GM23338 (cell line): Measurements from ENCODE around the gene XYLT1. TPM values are rescaled to one million over a fixed set of nuclear protein-coding genes. Genes with fewer than 3 reads are reported as not detected.

ENCODE experiments used
- ATAC-seq: fragments of 200-7000 bp; cut with Tn5 transposase; 3 replicates; pipeline ENCODE4 v1.9.1; 2020
- DNase-seq: peaks from one replicate; pipeline ENCODE4 v3.0.0-alpha.2; 2015; ENCODE audit warnings: low spot score
- H2AFZ ChIP-seq: fragments of 200-600 bp; sonication (generic); 2 replicates; pipeline ENCODE4 v1.8.0; 2016; ENCODE audit warnings: antibody characterized with exemption, mild to moderate bottlenecking, moderate library complexity
- H3F3A ChIP-seq: fragments of 200-600 bp; sonication (generic); replicated peaks from 2 replicates; pipeline ENCODE4 v1.8.0; 2017; ENCODE audit warnings: antibody characterized with exemption, mixed run types, low read depth
- H3K27ac ChIP-seq: fragments of 200-600 bp; sonication (generic); 2 replicates; pipeline ENCODE4 v1.6.1; 2016; ENCODE audit warnings: low read depth
- H3K27me3 ChIP-seq: fragments of 200-600 bp; sonication (generic); 2 replicates; pipeline ENCODE4 v1.8.0; 2016; ENCODE audit warnings: mild to moderate bottlenecking, mixed run types, moderate library complexity; ENCODE audit not compliant: insufficient read depth
- H3K36me3 ChIP-seq: fragments of 200-600 bp; sonication (generic); 2 replicates; pipeline ENCODE4 v1.8.0; 2016; ENCODE audit warnings: mild to moderate bottlenecking; ENCODE audit not compliant: insufficient read depth
- H3K4me1 ChIP-seq: fragments of 200-600 bp; sonication (generic); 2 replicates; pipeline ENCODE4 v1.8.0; 2016; ENCODE audit warnings: mild to moderate bottlenecking, moderate library complexity; ENCODE audit not compliant: insufficient read depth
- H3K4me2 ChIP-seq: fragments of 200-600 bp; sonication (generic); 2 replicates; pipeline ENCODE4 v1.7.1; 2017; ENCODE audit warnings: mixed run types
- H3K4me3 ChIP-seq: fragments of 200-600 bp; sonication (generic); 2 replicates; pipeline ENCODE4 v1.6.1; 2016; ENCODE audit warnings: mixed run types
- H3K79me2 ChIP-seq: fragments of 200-600 bp; sonication (generic); replicated peaks from 2 replicates; pipeline ENCODE4 v1.8.0; 2017; ENCODE audit warnings: mild to moderate bottlenecking; ENCODE audit not compliant: insufficient read depth
- H3K9me2 ChIP-seq: fragments of 200-600 bp; sonication (generic); 2 replicates; pipeline ENCODE4 v1.8.0; 2017; ENCODE audit not compliant: insufficient read depth
- H4K20me1 ChIP-seq: fragments of 200-600 bp; sonication (generic); replicated peaks from 2 replicates; pipeline ENCODE4 v1.8.0; 2017; ENCODE audit warnings: mild to moderate bottlenecking; ENCODE audit not compliant: insufficient read depth
- H3K27ac Mint-ChIP-seq: 2 replicates; pipeline ENCODE4 v1.8.0; 2020; ENCODE audit warnings: inconsistent platforms, mild to moderate bottlenecking, moderate library complexity, mixed read lengths
- H3K27me3 Mint-ChIP-seq: 3 replicates; pipeline ENCODE4 v1.8.0; 2022; ENCODE audit warnings: low read depth, mild to moderate bottlenecking, moderate library complexity, mixed read lengths, inconsistent platforms; ENCODE audit not compliant: insufficient read depth, poor library complexity
- H3K36me3 Mint-ChIP-seq: 3 replicates; pipeline ENCODE4 v1.8.0; 2021; ENCODE audit warnings: low read depth, mild to moderate bottlenecking, inconsistent platforms, moderate library complexity, mixed read lengths
- H3K4me1 Mint-ChIP-seq: 3 replicates; pipeline ENCODE4 v1.8.0; 2020; ENCODE audit warnings: mild to moderate bottlenecking, inconsistent platforms, mixed read lengths
- H3K4me3 Mint-ChIP-seq: 3 replicates; pipeline ENCODE4 v1.8.0; 2021; ENCODE audit warnings: moderate library complexity, mild to moderate bottlenecking, inconsistent platforms, mixed read lengths
- H3K9me3 Mint-ChIP-seq: 3 replicates; pipeline ENCODE4 v1.8.0; 2020; ENCODE audit warnings: moderate library complexity, mild to moderate bottlenecking, inconsistent platforms, mixed read lengths
- CREB1 ChIP-seq: fragments of 250-450 bp; sonication (Bioruptor Pico); IDR thresholded peaks from 2 replicates; pipeline ENCODE4 v1.5.0; 2020; ENCODE audit warnings: low read depth, mild to moderate bottlenecking, moderate library complexity
- ETS1 ChIP-seq: IDR thresholded peaks from 2 replicates; pipeline ENCODE4 v1.6.1; 2016; ENCODE audit warnings: antibody characterized with exemption
- EZH2 ChIP-seq: fragments of 200-600 bp; sonication (generic); IDR thresholded peaks from one replicate; pipeline ENCODE4 v1.8.0; 2017; ENCODE audit warnings: antibody characterized with exemption, mild to moderate bottlenecking, low read depth; ENCODE audit not compliant: unreplicated experiment
- EZH2phosphoT487 ChIP-seq: fragments of 200-600 bp; sonication (generic); IDR thresholded peaks from one replicate; pipeline ENCODE4 v1.8.1; 2018; ENCODE audit warnings: antibody characterized with exemption; ENCODE audit not compliant: unreplicated experiment
- JUNB ChIP-seq: IDR thresholded peaks from one replicate; pipeline ENCODE4 v1.6.1; 2016; ENCODE audit warnings: antibody characterized with exemption; ENCODE audit not compliant: unreplicated experiment
- NANOG ChIP-seq: IDR thresholded peaks from 2 replicates; pipeline ENCODE4 v1.6.1; 2016; ENCODE audit warnings: antibody characterized with exemption, borderline replicate concordance
- POLR2AphosphoS5 ChIP-seq: IDR thresholded peaks from 2 replicates; pipeline ENCODE4 v1.6.1; 2016; ENCODE audit warnings: antibody characterized with exemption, low read depth
- STAT1 ChIP-seq: IDR thresholded peaks from one replicate; pipeline ENCODE4 v1.6.1; 2016; ENCODE audit warnings: antibody characterized with exemption; ENCODE audit not compliant: unreplicated experiment
- ZNF114 ChIP-seq: fragments of 250-450 bp; sonication (Bioruptor Pico); IDR thresholded peaks from 2 replicates; pipeline ENCODE4 v1.5.0; 2020; ENCODE audit warnings: mild to moderate bottlenecking, moderate library complexity
- ZNF331 ChIP-seq: fragments of 250-450 bp; sonication (Bioruptor Pico); IDR thresholded peaks from 2 replicates; pipeline ENCODE4 v1.5.0; 2020; ENCODE audit warnings: low read depth, mild to moderate bottlenecking, moderate library complexity
- ZNF462 ChIP-seq: fragments of 250-450 bp; sonication (Bioruptor Pico); IDR thresholded peaks from 2 replicates; pipeline ENCODE4 v1.5.0; 2020; ENCODE audit warnings: mild to moderate bottlenecking, moderate library complexity
- polyA plus RNA-seq: library from polyadenylated mRNA; unstranded; fragments of >200 nt; fragmentation: Nextera tagmentation; extraction: Ambion mirVana; gene quantifications from 2 replicates; pipeline ENCODE4 v1.2.1, GENCODE V29; 2016
- total RNA-seq: library from RNA; depleted of rRNA; stranded (reverse); fragments of >200 nt; shearing (Covaris generic); gene quantifications from 2 replicates; pipeline ENCODE4 v1.2.3, GENCODE V29; 2014
- TF ChIP-seq, protein P1 (sequence below), 2 experiments: fragments of 200-600 bp in 1 of 2; sonication (generic) in 1 of 2; conservative IDR thresholded peaks; 2 replicates each; pipeline versions ENCODE4 v1.5.1 to v1.6.1; 2016 to 2017; ENCODE audit warnings: antibody characterized with exemption in 2 of 2, low read depth in 2 of 2, mild to moderate bottlenecking in 2 of 2, moderate library complexity in 1 of 2
- TF ChIP-seq, protein P2 (sequence below): IDR thresholded peaks from one replicate; pipeline ENCODE4 v1.6.1; 2018; ENCODE audit warnings: antibody characterized with exemption; ENCODE audit not compliant: unreplicated experiment

XYLT1 gene
- total and polyA plus RNA-seq, 2 experiments from 2014 or later = 3.5 to 24.7 TPM

DNA sequence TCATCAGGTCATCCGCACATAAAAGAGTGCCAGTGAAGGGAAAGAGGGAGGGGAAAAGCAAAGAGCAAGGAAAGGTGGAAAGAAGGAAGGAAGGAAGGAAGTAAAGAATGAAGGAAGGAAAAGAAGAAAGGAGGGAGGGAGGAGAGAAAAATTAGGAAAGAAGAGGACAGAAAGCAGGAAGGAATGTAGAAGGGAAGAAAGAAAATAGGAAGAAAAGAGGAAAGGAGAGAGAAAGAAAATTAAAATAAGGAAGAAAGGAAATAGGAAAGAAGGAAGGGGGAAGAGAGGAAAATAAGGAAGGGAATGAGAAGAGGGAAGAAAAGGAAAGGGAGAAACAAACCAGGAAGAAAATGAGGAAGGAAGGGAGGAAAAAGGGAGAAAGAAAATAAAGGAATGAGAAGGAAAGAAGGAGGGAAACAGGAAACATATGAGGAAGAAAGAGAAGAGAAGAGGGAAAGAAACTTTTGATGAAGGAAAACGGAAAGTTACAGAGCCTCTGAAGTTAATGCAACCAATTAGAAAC is 212.6 kb downstream of the XYLT1 start:
- H3K79me2 ChIP-seq = no peaks in the 10 kb centered on the region
- H3K27ac Mint-ChIP-seq = no peak overlapping the region
- no peaks in the 10 kb centered on the region; the same call in 1 of the 2 replicates for H4K20me1 ChIP-seq

More for the DNA sequence above, 212.6 kb downstream of the XYLT1 start:
- H3K36me3 ChIP-seq = no peaks in the 10 kb centered on the region
- no peaks in the 10 kb centered on the region for H3K9me2 ChIP-seq
- no peaks in the 10 kb centered on the region for H3F3A ChIP-seq
- DNase-seq = no peak
- no peak overlapping the region for H3K4me2 ChIP-seq
- no peak overlapping the region for H2AFZ ChIP-seq
- no peaks in the 10 kb centered on the region for H3K27me3 ChIP-seq
- Mint-ChIP-seq H3K4me1 (peaks cover 8% of the 10 kb centered on the region; the same call in 2 of the 3 replicates), H3K4me3 (no peak overlapping the region), H3K9me3 (no peaks in the 10 kb centered on the region), H3K36me3 (no peaks in the 10 kb centered on the region), H3K27me3 (peaks cover 3% of the 10 kb centered on the region)
- H3K4me1 ChIP-seq = no peaks in the 10 kb centered on the region
- TF ChIP-seq JUNB = no peak
- TF ChIP-seq CREB1 = no peak
- TF ChIP-seq, protein P1, sequence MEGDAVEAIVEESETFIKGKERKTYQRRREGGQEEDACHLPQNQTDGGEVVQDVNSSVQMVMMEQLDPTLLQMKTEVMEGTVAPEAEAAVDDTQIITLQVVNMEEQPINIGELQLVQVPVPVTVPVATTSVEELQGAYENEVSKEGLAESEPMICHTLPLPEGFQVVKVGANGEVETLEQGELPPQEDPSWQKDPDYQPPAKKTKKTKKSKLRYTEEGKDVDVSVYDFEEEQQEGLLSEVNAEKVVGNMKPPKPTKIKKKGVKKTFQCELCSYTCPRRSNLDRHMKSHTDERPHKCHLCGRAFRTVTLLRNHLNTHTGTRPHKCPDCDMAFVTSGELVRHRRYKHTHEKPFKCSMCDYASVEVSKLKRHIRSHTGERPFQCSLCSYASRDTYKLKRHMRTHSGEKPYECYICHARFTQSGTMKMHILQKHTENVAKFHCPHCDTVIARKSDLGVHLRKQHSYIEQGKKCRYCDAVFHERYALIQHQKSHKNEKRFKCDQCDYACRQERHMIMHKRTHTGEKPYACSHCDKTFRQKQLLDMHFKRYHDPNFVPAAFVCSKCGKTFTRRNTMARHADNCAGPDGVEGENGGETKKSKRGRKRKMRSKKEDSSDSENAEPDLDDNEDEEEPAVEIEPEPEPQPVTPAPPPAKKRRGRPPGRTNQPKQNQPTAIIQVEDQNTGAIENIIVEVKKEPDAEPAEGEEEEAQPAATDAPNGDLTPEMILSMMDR (conservative IDR thresholded peaks at IDR 0.05; ENCODE audit: low read depth in 2 of 2) = no peak
- TF ChIP-seq ZNF114 (CRISPR knock-in tag) = no peak
- TF ChIP-seq POLR2AphosphoS5 = no peak
- TF ChIP-seq STAT1 = no peak
- no peak for TF ChIP-seq NANOG
- TF ChIP-seq, protein P2, sequence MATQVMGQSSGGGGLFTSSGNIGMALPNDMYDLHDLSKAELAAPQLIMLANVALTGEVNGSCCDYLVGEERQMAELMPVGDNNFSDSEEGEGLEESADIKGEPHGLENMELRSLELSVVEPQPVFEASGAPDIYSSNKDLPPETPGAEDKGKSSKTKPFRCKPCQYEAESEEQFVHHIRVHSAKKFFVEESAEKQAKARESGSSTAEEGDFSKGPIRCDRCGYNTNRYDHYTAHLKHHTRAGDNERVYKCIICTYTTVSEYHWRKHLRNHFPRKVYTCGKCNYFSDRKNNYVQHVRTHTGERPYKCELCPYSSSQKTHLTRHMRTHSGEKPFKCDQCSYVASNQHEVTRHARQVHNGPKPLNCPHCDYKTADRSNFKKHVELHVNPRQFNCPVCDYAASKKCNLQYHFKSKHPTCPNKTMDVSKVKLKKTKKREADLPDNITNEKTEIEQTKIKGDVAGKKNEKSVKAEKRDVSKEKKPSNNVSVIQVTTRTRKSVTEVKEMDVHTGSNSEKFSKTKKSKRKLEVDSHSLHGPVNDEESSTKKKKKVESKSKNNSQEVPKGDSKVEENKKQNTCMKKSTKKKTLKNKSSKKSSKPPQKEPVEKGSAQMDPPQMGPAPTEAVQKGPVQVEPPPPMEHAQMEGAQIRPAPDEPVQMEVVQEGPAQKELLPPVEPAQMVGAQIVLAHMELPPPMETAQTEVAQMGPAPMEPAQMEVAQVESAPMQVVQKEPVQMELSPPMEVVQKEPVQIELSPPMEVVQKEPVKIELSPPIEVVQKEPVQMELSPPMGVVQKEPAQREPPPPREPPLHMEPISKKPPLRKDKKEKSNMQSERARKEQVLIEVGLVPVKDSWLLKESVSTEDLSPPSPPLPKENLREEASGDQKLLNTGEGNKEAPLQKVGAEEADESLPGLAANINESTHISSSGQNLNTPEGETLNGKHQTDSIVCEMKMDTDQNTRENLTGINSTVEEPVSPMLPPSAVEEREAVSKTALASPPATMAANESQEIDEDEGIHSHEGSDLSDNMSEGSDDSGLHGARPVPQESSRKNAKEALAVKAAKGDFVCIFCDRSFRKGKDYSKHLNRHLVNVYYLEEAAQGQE = no peak
- no peak for TF ChIP-seq ZNF462
- no peak for TF ChIP-seq EZH2phosphoT487
- TF ChIP-seq ZNF331 (CRISPR knock-in tag) = no peak
- TF ChIP-seq ETS1 = no peak
- TF ChIP-seq EZH2 = no peak
- H3K27ac ChIP-seq = no peak overlapping the region
- no peak overlapping the region for H3K4me3 ChIP-seq
- no peak for ATAC-seq
